Osteocyte (in vitro differentiated cells): Measurements from ENCODE around the gene HOXD1. TPM values are rescaled to one million over a fixed set of nuclear protein-coding genes. Genes with fewer than 3 reads are reported as not detected.

Experiments
- DNase-seq: peaks from one replicate; pipeline ENCODE4 v3.0.0; 2021; ENCODE audit warnings: mixed read lengths; ENCODE audit not compliant: unreplicated experiment; ENCODE audit errors: extremely low spot score
- H3K27ac Mint-ChIP-seq: one replicate; pipeline ENCODE4 v1.8.0; 2021; ENCODE audit warnings: mild to moderate bottlenecking, mixed read lengths; ENCODE audit not compliant: unreplicated experiment
- H3K27me3 Mint-ChIP-seq: one replicate; pipeline ENCODE4 v1.8.0; 2021; ENCODE audit warnings: mixed read lengths; ENCODE audit not compliant: unreplicated experiment
- H3K36me3 Mint-ChIP-seq: one replicate; pipeline ENCODE4 v1.8.0; 2021; ENCODE audit warnings: mixed read lengths; ENCODE audit not compliant: unreplicated experiment
- H3K4me1 Mint-ChIP-seq: one replicate; pipeline ENCODE4 v1.8.0; 2021; ENCODE audit warnings: mixed read lengths; ENCODE audit not compliant: unreplicated experiment
- H3K4me3 Mint-ChIP-seq: one replicate; pipeline ENCODE4 v1.8.0; 2021; ENCODE audit warnings: mild to moderate bottlenecking, moderate library complexity, mixed read lengths; ENCODE audit not compliant: unreplicated experiment
- H3K9me3 Mint-ChIP-seq: one replicate; pipeline ENCODE4 v1.8.0; 2021; ENCODE audit warnings: mixed read lengths; ENCODE audit not compliant: unreplicated experiment
- total RNA-seq: library from RNA; stranded (reverse); gene quantifications from 2 replicates; pipeline ENCODE4 v1.2.1, GENCODE V29; 2021
- TF ChIP-seq, protein P1 (sequence below): fragments of 200-600 bp; sonication (generic); IDR thresholded peaks from 2 replicates; pipeline ENCODE4 v1.5.0; 2021; ENCODE audit warnings: antibody characterized with exemption, mild to moderate bottlenecking, moderate library complexity

The HOXD1 gene
- total RNA-seq, 1 donor from 2014 or later, result not detected

- no peaks in the 10 kb centered on the region for H3K4me1 Mint-ChIP-seq
- no peak for DNase-seq
Measured at GRCh38 chr2:176169711-176170110, 18.8 kb upstream of the HOXD1 start.

DNA sequence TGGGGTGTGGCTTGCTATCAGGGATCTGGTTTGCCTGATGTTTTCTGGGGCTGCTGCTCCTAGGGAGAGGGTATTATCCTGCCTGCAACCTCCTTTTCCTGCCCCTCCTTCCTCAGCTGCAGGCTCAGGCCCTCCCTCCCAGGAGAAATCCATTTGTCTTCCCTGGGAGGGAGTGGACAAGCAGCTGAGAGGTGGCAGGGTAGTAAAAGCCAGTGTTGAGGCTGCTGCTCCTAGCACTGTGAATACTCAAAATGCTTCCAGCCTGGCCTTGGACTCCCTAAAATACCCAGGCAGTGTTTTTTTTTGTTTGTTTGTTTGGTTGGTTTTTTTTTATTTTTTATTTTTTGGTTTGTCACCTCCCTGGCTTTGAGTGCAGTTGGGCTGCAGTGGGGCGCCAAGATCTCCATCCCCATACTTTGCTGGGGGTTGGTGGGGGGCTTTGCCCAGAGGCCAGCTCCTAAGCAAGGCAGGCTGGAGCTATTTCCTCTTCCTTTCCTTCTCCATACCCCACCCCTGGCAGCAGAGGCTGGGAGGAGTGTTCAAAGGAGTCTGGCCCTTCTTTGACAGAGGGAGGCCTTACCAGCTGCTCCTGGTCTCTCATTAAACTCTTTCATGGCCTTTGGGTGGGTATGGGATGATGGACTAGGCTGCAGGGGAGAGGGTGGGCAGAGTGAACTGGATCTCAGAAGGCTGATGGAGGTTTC is 17.7 kb upstream of the HOXD1 start:
- Mint-ChIP-seq H3K4me3 (no peak overlapping the region), H3K9me3 (no peaks in the 10 kb centered on the region), H3K36me3 (no peaks in the 10 kb centered on the region), H3K27ac (no peak overlapping the region), H3K27me3 (peaks cover 82% of the 10 kb centered on the region), H3K4me1 (peaks cover 3% of the 10 kb centered on the region)
- TF ChIP-seq, protein P1, sequence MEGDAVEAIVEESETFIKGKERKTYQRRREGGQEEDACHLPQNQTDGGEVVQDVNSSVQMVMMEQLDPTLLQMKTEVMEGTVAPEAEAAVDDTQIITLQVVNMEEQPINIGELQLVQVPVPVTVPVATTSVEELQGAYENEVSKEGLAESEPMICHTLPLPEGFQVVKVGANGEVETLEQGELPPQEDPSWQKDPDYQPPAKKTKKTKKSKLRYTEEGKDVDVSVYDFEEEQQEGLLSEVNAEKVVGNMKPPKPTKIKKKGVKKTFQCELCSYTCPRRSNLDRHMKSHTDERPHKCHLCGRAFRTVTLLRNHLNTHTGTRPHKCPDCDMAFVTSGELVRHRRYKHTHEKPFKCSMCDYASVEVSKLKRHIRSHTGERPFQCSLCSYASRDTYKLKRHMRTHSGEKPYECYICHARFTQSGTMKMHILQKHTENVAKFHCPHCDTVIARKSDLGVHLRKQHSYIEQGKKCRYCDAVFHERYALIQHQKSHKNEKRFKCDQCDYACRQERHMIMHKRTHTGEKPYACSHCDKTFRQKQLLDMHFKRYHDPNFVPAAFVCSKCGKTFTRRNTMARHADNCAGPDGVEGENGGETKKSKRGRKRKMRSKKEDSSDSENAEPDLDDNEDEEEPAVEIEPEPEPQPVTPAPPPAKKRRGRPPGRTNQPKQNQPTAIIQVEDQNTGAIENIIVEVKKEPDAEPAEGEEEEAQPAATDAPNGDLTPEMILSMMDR, result no peak
- no peak for DNase-seq

More at GRCh38 chr2:176169711-176170110, 18.8 kb upstream of the HOXD1 start:
- Mint-ChIP-seq H3K27me3 (peaks cover 82% of the 10 kb centered on the region), H3K9me3 (no peaks in the 10 kb centered on the region), H3K36me3 (no peaks in the 10 kb centered on the region), H3K4me3 (no peak overlapping the region), H3K27ac (no peak overlapping the region)
- TF ChIP-seq, protein P1, result no peak

DNA sequence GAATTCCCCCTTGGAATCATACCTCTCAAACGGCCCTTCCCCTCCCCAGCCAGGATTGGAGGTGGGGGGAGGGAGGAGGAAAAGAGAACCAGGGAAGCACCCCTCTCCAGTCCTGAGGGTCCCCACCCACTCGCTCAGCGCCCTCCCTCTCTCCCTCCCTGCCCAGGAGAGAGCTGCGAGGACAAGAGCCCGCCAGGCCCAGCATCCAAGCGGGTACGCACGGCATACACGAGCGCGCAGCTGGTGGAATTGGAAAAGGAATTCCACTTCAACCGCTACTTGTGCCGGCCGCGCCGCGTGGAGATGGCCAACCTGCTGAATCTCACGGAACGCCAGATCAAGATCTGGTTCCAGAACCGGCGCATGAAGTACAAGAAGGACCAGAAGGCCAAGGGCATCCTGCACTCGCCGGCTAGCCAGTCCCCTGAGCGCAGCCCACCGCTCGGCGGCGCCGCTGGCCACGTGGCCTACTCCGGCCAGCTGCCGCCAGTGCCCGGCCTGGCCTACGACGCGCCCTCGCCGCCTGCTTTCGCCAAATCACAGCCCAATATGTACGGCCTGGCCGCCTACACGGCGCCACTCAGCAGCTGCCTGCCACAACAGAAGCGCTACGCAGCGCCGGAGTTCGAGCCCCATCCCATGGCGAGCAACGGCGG is 17.0 kb upstream of the HOXD1 start:
- DNase-seq, result no peak
- TF ChIP-seq, protein P1, result no peak
- H3K4me1 Mint-ChIP-seq, result peaks cover 3% of the 10 kb centered on the region
- no peak overlapping the region for H3K27ac Mint-ChIP-seq
- peaks cover 82% of the 10 kb centered on the region for H3K27me3 Mint-ChIP-seq
- H3K9me3 Mint-ChIP-seq, result no peaks in the 10 kb centered on the region
- no peaks in the 10 kb centered on the region for H3K36me3 Mint-ChIP-seq
- H3K4me3 Mint-ChIP-seq, result no peak overlapping the region

GRCh38 chr2:176172007-176172894 is 16.2 kb upstream of the HOXD1 start:
- H3K27ac Mint-ChIP-seq, result no peak overlapping the region
- H3K9me3 Mint-ChIP-seq, result no peaks in the 10 kb centered on the region
- peak; percentile 49 for DNase-seq
- TF ChIP-seq, protein P1, result no peak
- no peaks in the 10 kb centered on the region for H3K36me3 Mint-ChIP-seq
- peaks cover 3% of the 10 kb centered on the region for H3K4me1 Mint-ChIP-seq
- no peak overlapping the region for H3K4me3 Mint-ChIP-seq
- H3K27me3 Mint-ChIP-seq, result peaks cover 82% of the 10 kb centered on the region
